Prostate gland (tissue), 2 donors: ENCODE measurements around the gene CORO1C. TPM values are rescaled to one million over a fixed set of nuclear protein-coding genes. Genes with fewer than 3 reads are reported as not detected.

Source experiments
- DNase-seq: peaks from one replicate; pipeline ENCODE4 v3.0.0-alpha.2; 2019; ENCODE audit warnings: low spot score
- H3K27ac ChIP-seq, 2 donors: fragments of 200-600 bp; sonication (generic); 2 replicates each; pipeline ENCODE4 v1.5.1; 2017 to 2019
- H3K27me3 ChIP-seq: fragments of 200-600 bp; sonication (generic); replicated peaks from 2 replicates; pipeline ENCODE4 v1.5.1; 2019; ENCODE audit not compliant: insufficient read depth
- H3K36me3 ChIP-seq, 2 donors: fragments of 200-600 bp; sonication (generic); 1 replicate in 1 of 2; 2 replicates in 1 of 2; pipeline versions ENCODE4 v1.5.1 to v1.8.1; 2017 to 2019
- H3K4me1 ChIP-seq: fragments of 200-600 bp; sonication (generic); replicated peaks from 2 replicates; pipeline ENCODE4 v1.5.1; 2019
- H3K4me3 ChIP-seq, 2 donors: fragments of 200-600 bp; sonication (generic); 2 replicates each; pipeline ENCODE4 v1.5.1; 2017 to 2019
- H3K9me3 ChIP-seq: fragments of 200-600 bp; sonication (generic); 2 replicates; pipeline ENCODE4 v1.5.1; 2017
- CTCF ChIP-seq, 4 experiments: fragments of 200-600 bp in 2 of 4; fragments of 450-650 bp in 2 of 4; sonication (generic) in 2 of 4; IDR thresholded peaks; 1 replicate in 3 of 4; 2 replicates in 1 of 4; pipeline ENCODE4 v1.5.1; 2016 to 2019; ENCODE audit warnings: antibody characterized with exemption in 4 of 4, mild to moderate bottlenecking in 2 of 4, moderate library complexity in 2 of 4
- POLR2A ChIP-seq: fragments of 450-650 bp; IDR thresholded peaks from one replicate; pipeline ENCODE4 v1.6.1; 2016; ENCODE audit warnings: antibody characterized with exemption, mild to moderate bottlenecking
- POLR2AphosphoS5 ChIP-seq: sonication (generic); formaldehyde crosslinking; IDR thresholded peaks from one replicate; pipeline ENCODE4 v1.6.1; 2017; ENCODE audit warnings: antibody characterized with exemption
- WGBS: methylation state at CpG from one replicate; pipeline ENCODE4 v1.1.5; 2018; 5-methylcytosine and 5-hydroxymethylcytosine counted together
- intact Hi-C: fragments of 100-400 bp; cut with DNase I; formaldehyde crosslinking; loops from one replicate; pipeline ENCODE4 v1.14.2; 2022
- microRNA-seq: library from miRNA; unstranded; fragments of <30 nt; microRNA quantifications from one replicate; pipeline ENCODE4, GENCODE V29; 2016
- small RNA-seq, 2 donors: library from RNA; depleted of rRNA; stranded (forward); fragments of <200 nt; gene quantifications; one replicate each; pipeline ENCODE3, GENCODE V24; 2016
- total RNA-seq, 2 donors: library from RNA; depleted of rRNA; stranded (reverse); fragments of >200 nt; gene quantifications; one replicate each; pipeline ENCODE4 v1.1.0, GENCODE V29; 2016

CORO1C gene
- total RNA-seq, 2 donors from 2014 or later, result 34.9 to 105 TPM

DNA sequence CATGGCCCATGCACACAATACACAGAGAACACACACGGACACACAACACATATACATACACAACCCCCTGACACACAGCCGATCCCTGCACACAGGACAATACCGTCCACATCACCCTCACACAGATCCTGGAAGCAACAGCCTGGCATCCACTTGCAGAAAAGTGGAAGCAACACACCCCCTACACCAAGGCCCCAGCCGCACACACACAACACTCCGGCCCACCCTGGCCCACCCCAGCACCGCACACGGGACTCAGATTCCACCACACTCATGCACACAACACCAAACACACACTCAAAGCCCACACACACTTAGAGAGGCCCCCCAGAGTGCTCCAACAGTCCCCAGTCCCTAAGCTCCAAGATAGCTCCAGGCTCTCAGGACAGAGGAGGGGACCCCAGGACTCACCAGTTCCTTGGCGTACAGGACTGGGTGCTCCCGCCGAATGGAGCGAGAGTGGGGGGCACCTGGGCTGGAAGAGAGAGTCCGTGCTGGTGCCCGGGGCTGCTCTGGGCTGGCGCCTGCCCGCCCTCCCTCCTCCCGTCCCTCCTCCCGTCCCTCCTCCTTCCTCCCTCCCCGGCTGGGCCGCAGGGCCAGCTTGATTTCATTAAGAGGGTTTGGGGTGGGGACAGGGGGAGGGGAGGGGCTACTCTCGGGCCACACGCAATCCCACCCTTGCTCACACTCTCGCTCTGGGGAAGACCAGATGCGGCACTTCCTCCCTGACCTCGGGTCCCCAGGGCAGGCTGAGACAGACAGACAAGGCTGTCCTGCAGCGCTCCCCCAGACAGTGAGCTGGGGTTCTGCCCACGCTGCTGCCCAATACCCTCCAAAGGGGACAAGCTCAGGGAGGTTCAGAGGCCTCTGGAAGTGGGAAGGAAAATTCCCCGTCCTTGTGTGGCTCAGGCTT is 133.5 kb downstream of the CORO1C start, which contains the start of gene TMEM119:
TMEM119 (minus strand) TSS at position 526 of the 913 bp plus-strand sequence. CDS start 5,701 bp downstream, outside the sequence.
- Histone ChIP-seq H3K4me1 (no peaks in the 10 kb centered on the region), H3K27me3 (no peaks in the 10 kb centered on the region), H3K36me3 (no peaks in the 10 kb centered on the region), H3K27ac (peak within 1 kb of the TSS in 1 of 2 donors; percentile 5), H3K9me3 (no peaks in the 10 kb centered on the region), H3K4me3 (peak within 1 kb of the TSS in 1 of 2 donors; percentile 3)
- 33% methylated on average over 20 of the region's 27 CpGs for WGBS
- intact Hi-C loops, result no loop called here
- no peak for DNase-seq
- TF ChIP-seq POLR2AphosphoS5, result no peak
- no peak for TF ChIP-seq POLR2A
- TF ChIP-seq CTCF (IDR thresholded peaks at IDR 0.05), result no peak

GRCh38 chr12:108596854-108597558 is 134.3 kb downstream of the CORO1C start:
- Histone ChIP-seq H3K4me1 (no peaks in the 10 kb centered on the region), H3K9me3 (no peaks in the 10 kb centered on the region), H3K36me3 (no peaks in the 10 kb centered on the region), H3K27ac (no peak overlapping the region), H3K4me3 (peak overlapping the region in 1 of 2 donors; percentile 3), H3K27me3 (no peaks in the 10 kb centered on the region)
- intact Hi-C loops, result no loop called here
- TF ChIP-seq POLR2AphosphoS5 (no peak), POLR2A (no peak), CTCF (IDR thresholded peaks at IDR 0.05) (no peak)
- 47% methylated on average over 9 of the region's 10 CpGs for WGBS
- no peak for DNase-seq

DNA sequence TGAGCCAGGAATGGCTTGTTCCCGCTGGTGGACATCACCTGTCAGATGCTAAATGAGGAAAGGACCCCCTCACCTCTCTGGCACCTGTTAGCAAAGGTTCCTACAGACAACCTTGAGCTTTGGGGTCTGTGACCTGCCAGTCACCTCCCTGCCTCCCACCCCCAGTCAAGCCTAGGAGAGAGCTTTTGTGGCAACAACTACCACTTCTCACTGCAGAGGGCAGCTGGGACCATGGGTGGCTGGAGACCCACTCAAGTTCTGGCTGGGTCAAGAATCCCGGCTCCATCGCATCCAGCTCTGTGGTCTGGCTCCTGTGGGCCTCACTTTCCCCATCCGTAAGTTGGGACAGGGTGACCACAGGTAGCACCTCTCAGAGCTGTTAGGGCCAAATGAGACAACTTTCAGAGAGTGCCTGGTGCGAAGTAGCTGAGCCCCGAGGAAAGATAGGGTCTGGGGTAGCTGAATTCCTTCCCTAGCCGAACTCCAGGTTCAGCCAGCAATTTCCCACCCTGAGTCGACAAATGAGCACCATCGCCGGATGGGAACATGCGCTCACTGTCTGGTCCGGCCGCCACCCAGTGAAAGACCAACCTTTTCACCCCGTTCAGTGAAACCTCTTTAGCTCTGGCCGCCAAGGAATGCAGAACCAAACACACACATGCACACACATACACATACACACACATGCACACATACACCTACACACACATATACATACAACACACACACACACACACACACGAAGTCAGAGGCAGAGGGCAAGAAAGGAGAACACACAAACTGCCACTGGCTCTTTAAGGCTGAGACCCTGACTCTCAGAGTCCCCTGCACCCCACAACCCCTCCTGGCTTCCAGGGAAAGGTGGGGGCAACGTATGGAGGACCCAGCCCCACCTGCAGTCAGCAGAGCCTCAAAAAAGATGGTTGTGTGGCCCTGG is 135.3 kb downstream of the CORO1C start:
- Histone ChIP-seq H3K27ac (no peak overlapping the region), H3K4me3 (no peak overlapping the region), H3K36me3 (no peaks in the 10 kb centered on the region), H3K9me3 (no peaks in the 10 kb centered on the region), H3K27me3 (no peaks in the 10 kb centered on the region), H3K4me1 (no peaks in the 10 kb centered on the region)
- no peak for DNase-seq
- 69% methylated on average over 17 of the region's 17 CpGs for WGBS
- intact Hi-C loops, result no loop called here
- TF ChIP-seq POLR2AphosphoS5 (no peak), POLR2A (no peak), CTCF (IDR thresholded peaks at IDR 0.05) (no peak)

Small RNA genes lying within 50 kb of the gene (microRNA-seq; reads per million reads assigned to microRNA genes)
- not detected for gene MIR4496

Small RNA genes lying within 50 kb of the gene (small RNA-seq; reads per million reads assigned to genes)
- 0 reads per million in 2 donors for gene AC087893.2
- 0 reads per million in 2 donors for gene RF00019
- gene RF00561, result 0 reads per million in 2 donors
- gene RNU7-169P, result 0 reads per million in 2 donors

Other genes with a start within 250 kb of the CORO1C start
- gene FICD, start 216.2 kb downstream of the CORO1C start, total RNA-seq, result 10 to 100 TPM in 1 of 2 donors, 1 to 10 TPM in 1; 8.2 to 10.7 TPM
- 100 to 1,000 TPM in 1 of 2 donors, 10 to 100 TPM in 1; 54.1 to 112 TPM for gene SART3, start 170.3 kb downstream of the CORO1C start, total RNA-seq
- 100 to 1,000 TPM; 170 to 203 TPM for gene ISCU, start 168.9 kb downstream of the CORO1C start, total RNA-seq
- gene TMEM119, start 133.4 kb downstream of the CORO1C start, total RNA-seq, result 10 to 100 TPM in 1 of 2 donors, 1 to 10 TPM in 1; 1.7 to 19.1 TPM
- gene SELPLG, start 97.6 kb downstream of the CORO1C start, total RNA-seq, result 1 to 10 TPM; 2.6 to 5.3 TPM
- gene SSH1, start 126.1 kb upstream of the CORO1C start, total RNA-seq, result 10 to 100 TPM; 11.0 to 37.2 TPM
- not detected for gene DAO, start 148.6 kb upstream of the CORO1C start, total RNA-seq